ENCODE results near the gene SLC27A4. TPM values are rescaled to one million over a fixed set of nuclear protein-coding genes. Genes with fewer than 3 reads are reported as not detected.

Gene SLC27A4
- total RNA-seq, 4 donors from 2014 or later, result 13.2 to 25.4 (median 16.1) TPM

- DNase-seq (ENCODE audit: low spot score) (no peak), ATAC-seq (ENCODE audit: low FRiP score) (no peak)
- no peak for TF ChIP-seq CTCF (IDR thresholded peaks at IDR 0.05)
Observed at GRCh38 chr9:128384801-128385495, 44.6 kb downstream of the SLC27A4 start.

GRCh38 chr9:128385496-128386460 lies 45.5 kb downstream of the SLC27A4 start:
- DNase-seq (ENCODE audit: low spot score), result no peak
- no peak for ATAC-seq (ENCODE audit: low FRiP score)
- no peak for TF ChIP-seq CTCF (IDR thresholded peaks at IDR 0.05)

- ATAC-seq (ENCODE audit: low FRiP score) (no peak), DNase-seq (ENCODE audit: low spot score) (no peak)
- no peak for TF ChIP-seq CTCF (IDR thresholded peaks at IDR 0.05)
Observed at GRCh38 chr9:128388150-128388549, 47.8 kb downstream of the SLC27A4 start.

- no peak for TF ChIP-seq CTCF (IDR thresholded peaks at IDR 0.05)
- no peak for DNase-seq (ENCODE audit: low spot score)
- ATAC-seq (ENCODE audit: low FRiP score), result no peak
Observed at GRCh38 chr9:128389395-128390149, 49.2 kb downstream of the SLC27A4 start.

- no peak for ATAC-seq (ENCODE audit: low FRiP score)
- no peak for DNase-seq (ENCODE audit: low spot score)
- no peak for TF ChIP-seq CTCF (IDR thresholded peaks at IDR 0.05)
Observed at GRCh38 chr9:128390150-128390812, 50.0 kb downstream of the SLC27A4 start.

Data from omental fat pad (tissue), 4 donors.